NCI-H1092 treated with DMSO at 0.1 percent for 48 hours (cell line): ENCODE measurements around the gene FGFBP3.
"Not testable (repeated sequence)": the region's sequence is repeated elsewhere in the genome, so short reads cannot be mapped to it uniquely, and the experiment has no call there.

Source experiments
- DNase-seq: peaks from one replicate; lab custom pipeline; 2025; lab: John Stamatoyannopoulos, UW

Gene FGFBP3

DNA sequence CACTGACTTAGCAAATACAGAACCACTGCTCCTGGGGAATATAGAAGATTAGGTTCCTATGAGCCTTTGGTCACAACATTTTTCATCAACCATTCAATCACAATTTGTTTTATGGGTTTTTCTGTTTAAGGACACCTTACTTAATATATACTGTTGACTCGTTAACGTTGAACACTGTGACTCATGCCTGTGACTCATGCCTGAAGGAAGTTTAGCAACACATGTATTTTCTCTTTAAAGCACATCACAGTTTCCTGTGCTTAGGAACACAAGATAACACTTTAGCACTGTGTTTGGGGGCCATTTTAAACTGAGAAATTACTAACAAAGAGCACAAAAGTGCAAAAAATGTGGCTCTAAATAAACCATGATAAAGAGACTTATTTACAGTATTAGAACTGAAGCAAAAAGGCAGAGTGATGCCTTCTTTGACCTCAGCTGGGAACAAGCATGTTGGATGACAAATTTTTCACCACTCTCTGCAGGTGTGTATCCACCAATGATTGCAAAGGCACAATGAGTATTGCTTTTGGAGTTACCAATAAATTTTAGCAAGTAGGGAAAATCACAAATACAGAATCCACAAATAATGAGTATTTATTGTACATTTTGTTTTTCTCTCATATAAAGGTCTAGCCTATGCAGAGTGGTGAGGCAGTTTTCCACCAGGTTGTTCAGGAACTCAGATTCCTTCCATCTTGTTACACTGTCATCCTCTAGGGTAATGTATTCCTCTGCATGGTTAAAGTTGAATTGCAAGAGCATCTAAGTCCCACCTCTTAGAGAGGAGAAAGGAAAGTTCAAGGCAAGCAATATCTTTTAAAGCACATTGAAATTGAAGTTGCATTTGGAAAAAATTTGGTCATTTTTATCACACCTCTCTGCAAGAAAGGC lies 7.3 kb downstream of the FGFBP3 start:
- no peak for DNase-seq

DNA sequence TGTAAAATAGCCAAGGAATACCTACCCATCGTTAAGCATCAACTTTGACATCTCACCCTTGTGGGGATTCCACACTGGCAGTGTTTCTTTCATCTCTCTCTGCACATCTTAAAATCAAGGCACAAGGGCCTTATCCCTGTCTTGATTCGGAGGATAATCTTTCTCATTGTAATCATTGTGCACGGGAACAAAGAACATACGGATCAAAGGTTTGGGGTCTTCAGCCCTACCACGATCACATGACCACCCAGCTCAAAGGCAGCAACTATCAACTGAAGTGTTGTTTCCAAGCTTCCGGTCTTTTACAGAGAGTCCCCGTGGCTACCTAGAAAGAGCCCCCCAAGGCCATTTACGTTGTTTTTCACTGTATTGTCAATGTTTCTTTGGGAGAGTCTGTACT lies 11.9 kb downstream of the FGFBP3 start:
- no peak for DNase-seq

DNA sequence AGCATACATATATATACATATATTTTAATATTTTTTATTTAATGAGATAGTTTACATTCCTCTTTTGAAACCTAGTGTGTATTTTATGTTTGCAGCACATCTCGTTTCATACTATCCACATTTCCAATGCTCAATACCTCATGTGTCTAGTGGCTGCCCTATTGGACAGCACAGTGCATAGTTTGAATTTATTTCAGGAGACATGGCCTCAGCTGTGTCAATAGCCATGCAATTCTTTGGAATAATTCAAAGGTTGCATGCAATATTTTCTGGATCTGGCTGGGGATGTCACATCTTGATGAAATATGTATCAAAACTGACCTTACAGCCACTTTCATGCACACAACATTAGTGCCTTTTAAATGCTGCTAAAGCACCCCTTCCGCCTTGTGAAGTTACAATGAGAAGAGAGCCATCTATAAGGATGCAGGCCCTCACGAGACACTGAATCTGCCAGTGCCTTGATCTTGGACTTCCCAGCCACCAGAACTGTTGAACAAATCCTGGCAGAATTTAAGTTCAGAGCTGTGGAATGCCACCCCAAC lies 13.0 kb downstream of the FGFBP3 start:
- DNase-seq, result no peak

DNA sequence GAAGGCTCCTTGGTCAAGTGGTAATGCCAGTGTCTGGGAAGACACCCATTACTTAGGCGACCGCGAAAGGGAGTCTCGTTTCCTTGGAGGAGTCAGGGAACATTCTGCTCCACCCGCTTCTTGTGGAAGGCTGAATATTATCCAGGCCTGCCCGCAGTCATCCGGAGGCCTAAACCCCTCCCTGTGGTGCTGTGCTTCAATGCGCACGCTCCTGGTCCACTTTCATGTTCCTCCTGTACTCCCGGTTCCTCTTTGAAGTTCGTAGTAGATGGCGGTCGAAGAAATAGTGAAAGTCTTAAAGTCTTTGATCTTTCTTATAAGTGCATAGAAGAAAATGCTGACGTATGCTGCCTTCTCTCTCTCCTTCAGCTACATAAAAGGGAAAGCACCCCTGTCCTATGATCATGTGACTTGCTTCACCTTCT lies 15.0 kb downstream of the FGFBP3 start:
- not testable (repeated sequence) for DNase-seq

DNA sequence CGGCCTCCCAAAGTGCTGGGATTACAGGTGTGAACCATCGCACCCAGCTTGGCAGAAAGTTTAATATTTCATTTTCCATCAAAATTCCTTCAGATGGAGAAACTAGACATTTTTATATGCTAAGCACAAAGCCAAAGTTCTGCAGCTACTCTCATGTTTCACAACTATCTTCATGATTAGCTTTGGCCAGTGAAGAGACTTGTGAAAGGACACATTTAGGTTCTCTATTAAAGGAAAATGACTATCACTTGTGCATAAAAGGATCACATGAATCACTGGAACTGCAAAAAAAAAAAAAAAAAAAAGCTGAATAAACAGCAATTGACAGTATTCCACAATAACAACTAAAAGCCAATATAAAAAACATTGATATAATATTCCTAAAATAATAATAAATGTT lies 16.2 kb downstream of the FGFBP3 start:
- DNase-seq, result no peak

DNA sequence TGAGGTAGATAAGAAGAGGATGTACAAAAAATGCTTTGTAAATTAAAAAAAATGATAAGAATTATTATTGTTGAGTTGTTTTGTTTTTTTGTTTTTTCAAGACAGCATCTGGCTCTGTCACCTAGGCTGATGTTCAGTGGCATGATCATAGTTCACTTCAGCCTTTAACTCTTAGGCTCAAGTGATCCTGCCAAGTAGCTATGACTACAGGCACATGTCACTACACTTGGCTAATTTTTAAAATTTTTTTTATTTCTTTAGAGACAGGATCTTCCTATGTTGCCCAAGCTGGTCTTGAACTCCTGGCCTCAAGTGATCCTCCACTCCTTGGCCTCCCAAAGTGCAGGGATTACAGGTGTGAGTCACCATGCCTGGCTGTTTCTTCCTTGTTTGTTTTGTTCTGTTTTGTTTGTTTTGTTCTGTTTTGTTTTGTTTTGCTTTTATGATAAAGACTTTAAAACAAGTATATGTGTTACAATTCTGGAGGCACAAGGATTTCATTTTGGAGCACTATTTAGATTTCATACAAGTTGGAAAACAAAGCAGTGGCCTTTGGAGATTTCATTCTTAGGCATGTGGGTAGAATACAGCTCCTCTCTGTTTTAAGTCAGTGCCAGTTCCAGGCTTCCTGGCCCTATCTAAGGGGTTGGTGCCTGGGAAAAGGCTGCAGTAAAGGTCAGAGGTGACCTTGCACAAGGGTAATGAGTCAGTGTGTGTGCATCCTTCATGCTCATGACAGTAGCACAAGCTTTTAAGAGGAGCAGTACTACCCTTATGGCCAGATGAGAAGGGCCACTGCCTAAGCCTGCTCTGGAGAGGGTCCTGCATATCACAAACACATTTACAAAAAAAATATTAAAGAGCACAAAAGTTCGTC lies 17.9 kb downstream of the FGFBP3 start:
- DNase-seq, result no peak

DNA sequence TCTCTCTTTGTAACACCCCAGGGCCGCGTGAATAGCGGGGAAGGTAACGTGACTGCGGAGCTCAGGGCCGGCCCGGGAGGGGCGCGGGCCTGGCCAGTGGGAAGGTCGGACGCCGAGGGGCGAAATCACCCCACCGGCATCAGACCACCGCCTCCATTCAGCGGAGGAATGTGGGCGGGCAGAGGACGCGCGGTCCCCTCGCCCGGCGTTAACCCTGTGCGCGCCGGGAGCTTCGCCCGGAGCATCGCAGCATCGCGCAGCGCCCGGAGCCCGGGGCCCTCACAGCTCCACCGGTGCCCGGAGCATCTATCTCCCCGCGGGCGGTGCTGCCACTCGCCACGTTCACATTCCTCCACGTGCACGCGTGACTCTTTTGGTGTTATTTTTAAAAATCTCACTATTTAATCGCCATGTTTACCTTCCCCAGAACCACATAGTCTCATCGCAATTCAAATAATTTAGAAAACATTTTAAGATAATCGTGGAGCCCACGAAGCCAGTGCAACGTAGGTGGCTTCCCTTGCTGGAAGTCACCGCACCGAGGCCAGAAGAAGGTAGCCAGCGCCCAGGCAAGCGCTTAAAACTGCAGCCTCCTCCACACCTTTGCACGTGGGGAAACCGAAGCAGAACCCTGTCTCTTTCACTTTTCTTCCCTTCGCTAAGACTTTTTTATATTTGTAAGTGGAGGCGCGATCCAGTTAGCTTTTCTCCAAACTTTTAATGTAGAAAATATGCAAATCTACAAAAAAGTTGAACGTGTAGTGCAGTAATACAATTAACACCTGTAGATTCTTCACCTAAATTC lies 21.8 kb downstream of the FGFBP3 start:
- no peak for DNase-seq

DNA sequence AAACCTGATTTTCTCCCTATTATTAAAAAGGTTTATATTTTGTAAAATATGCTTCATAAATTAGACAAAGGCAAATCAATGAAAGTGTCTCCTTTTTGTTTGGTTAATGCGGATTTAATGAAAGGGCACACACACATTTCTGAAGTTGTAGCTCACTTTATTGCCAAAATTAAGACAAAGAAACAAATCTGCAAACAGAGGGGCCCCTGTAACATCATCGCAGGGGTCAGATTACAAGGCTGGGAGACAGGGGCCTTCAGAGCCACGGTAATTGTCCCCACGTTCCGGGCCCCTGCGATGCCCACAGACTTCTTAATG lies 22.4 kb downstream of the FGFBP3 start:
- DNase-seq, result no peak

DNA sequence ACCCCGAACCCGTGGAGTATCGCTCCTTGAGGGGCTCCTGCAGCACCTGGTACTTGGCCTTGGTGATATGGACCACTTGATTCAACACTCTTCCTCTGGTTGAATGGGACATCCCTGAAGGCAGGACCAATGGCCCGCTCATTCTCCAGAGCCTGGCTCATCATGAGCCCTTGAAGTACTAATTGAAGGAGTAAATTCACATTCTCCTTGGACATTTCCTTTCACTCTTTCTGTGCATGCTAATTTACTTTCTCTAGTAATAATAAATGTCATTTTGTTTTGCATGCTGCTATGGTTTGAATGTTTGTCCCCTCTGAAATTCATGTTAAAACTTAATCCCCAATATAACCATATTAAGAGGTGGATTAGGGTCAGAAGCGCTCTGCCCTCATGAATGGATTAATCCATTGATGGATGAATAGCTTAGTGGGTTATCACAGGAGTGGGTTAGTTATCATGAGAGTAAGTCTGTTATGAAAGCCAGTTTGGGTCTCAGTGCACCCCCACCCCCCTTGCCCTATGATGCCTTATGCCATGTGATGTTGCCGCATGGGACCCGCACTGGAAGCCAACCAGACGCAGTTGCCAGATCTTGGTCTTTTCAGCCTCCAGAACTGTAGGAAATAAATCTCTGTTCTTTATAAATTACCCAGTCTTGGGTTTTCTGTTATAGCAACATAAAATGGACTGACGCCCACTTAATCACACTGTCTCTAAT lies 23.8 kb downstream of the FGFBP3 start:
- DNase-seq, result no peak

DNA sequence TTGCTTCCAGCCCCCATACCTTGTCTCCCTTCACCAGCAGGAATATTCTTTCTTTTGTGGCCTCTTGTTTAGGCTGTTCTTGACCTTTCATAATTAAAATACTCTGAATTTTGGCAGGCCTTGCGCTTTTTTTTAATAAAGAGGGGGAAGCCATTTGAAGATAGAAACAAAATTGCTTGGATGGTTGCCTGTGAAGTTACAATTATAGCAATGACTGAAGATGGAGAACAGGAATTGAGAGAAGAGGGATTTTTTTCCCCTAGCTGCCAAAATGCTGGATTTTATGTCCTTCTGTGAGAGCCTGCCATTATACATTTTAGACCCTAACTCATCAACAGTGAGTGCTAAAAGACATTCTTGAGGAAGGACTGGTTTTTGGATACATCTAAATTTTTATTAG lies 24.8 kb downstream of the FGFBP3 start:
- no peak for DNase-seq

DNA sequence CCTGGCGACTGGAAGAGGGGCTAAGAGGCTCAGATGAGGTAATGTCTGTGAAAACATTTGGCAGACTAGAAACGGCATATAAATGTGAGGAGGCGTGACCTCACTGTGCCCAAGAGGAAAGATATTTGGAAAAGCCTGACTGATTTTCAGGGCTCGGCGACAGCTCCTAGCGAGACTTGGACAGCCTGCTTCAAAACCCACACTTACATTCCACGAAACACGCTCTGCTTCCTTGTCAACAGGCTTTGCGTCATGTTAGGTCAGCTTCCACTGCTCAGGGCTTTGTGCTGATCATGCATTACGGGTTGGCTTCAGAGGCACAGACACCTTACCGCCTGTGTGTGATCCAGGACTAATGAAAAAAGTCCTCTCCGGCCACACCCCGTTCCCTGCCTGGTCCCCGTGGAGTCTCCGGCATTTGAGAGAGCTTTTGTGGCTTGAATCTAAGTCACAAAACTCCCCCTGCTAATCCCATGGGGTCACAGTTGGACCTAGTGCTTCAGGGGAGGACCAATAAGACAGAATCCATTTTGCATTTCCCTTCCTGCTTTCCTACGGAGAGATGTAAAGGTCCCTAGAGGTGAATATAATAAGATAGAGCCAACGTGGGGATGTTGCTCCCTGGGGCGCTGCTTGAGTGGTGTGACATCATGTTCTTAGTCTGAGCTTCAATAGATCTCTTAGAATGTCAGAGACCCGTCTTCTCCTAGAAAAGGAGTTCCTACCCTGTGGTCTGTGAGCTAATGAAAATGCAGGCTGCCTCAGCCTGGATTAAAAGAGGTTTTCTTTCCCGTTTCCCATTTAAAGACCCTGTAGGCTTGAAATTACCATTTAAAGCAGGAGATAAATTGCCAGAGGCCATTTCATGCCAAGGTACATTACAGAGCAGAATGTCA lies 25.5 kb downstream of the FGFBP3 start:
- DNase-seq, result no peak

DNA sequence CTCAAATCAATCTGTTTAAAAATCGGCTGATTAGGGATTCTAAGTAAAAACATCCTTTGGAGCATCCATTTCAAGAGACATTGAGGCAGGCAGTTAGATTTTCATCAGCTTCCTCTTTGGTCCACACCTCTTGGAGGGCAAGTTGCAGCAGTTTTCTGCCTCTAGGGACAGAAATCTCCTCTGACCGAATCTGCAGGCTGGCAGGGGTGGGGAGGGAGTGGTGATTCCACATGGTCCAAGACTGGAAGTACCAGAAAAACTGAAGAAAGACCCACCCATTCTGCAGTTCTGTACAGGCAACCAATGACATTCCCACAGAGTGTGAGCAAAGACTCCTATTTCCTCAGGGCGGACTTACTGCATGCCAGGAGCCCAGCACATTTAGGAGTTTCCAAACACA lies 29.0 kb downstream of the FGFBP3 start:
- no peak for DNase-seq

DNA sequence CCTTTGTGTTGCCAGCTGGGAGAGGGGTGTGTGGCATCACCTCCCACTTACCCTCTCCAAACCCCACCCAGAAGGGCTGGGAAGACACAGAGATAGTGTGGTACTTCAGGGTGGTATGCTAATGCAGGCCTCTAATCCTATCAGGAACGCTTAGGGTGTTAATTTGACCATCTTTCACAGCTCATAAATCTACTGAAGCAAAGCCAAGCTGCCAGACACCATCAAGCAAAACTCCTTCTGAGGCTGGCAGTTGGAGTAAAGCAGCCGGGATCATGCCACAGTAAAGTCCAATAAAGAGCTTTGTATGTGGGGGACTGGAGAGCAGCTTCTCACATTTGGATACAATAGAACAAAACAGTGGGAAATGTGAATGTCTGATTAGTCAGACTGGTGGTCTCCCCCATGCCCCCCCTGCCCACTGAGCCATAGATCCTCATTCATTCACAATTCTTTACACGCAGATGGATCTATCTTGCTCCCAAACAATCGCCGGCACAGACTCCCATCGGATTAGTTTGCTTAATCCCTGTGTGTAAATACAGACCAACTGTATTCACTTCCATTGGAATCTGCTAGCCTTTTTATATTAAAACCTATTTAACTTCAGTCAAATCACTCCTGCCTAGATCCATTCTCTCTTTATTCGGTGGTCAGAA lies 29.6 kb downstream of the FGFBP3 start:
- no peak for DNase-seq

DNA sequence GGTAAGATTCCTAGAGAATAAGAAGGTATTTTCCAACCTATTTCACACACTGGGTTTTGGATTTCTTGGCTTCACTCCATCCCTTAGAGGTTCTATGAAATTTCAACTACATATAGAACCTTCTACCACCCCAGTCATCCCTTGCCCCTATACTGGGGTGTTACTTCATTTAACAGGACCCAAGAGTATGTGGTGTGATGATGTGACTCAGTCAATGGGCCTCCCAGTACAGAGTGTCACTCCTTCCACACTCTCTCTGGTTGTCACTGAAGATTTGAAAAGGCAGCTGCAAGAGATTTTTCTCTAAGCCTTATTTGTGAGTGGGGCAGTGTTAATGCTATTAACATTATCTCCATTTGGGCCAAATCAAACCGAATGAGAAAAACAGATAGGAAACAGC lies 33.5 kb downstream of the FGFBP3 start:
- DNase-seq, result no peak

DNA sequence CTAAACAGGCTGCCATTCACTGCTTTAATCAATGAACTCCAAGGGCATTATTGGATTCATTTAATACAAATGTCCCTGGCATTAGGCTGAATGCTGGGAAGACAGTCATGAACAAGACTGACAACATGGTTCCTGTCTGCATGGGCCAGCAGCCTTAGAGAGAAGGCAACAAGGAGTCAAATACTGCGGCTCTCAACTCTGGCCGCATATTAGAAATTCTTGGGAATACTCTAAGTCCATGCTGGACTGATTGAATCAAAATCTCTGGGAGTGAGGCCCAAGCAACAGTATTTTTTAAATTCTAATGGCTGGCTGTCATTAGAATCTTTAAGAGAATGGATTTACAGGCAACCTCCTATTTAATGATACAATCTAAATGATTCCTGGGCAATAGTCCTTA lies 34.1 kb downstream of the FGFBP3 start:
- no peak for DNase-seq

DNA sequence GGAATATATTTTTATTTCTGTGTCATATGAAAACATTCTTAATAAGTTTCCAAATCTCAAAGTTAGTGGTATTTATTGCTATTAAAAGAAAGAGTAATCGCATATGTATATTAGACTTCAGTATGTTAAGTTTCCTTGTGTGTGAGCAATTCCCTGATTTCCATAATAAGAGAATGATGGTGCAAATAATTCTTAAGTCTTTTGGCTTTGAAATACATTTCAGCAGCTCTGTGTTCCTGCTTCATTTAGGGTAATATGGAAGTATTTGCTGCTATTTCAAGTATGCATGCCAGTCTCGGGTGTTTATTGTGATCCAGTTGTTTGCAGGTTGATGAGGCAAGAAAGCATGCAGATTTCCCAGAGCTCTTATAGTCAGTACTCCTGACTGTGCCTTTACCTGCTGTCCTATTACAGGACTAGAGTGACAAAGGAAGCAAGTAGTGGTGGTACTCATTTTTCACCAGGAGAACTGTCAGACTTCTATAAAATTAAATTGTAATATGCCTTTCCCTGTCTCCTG lies 43.7 kb downstream of the FGFBP3 start:
- DNase-seq, result no peak

DNA sequence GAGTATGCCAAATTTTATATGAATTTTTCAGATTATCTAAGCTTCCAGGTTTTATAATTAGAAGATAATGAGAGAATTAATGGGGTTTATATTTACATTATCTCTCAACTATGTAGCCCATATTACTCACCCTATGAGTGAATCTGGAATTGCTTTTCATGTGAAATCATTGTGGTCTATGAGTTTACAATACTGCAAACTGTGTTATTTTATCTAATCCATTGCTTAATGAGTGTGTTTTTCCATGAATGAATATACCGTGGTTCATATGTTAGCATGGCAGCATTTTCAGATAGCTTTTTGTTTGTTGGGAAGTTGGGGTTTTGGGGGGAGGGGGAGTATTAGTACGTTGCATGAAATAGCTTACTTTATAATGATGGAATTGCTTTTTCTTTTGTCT lies 44.5 kb downstream of the FGFBP3 start:
- DNase-seq, result no peak

DNA sequence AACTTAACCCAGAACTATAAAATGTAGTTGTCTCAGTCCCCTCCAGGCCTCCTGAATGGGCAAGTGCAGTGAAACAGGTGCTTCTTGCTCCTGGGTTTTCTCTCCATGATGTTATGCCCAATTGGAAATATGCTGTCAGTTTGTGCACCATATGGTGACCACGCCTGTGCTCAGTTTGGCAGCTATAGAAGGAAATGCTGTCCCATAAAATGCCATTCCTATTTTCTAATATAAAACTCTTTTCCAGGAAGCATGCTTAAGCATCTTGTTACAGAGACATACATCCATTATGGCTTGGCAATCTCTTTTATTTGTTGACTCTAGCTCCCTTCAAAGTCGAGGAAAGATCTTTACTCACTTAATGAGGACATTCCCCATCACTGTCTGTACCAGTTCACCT lies 45.2 kb downstream of the FGFBP3 start:
- DNase-seq, result no peak

DNA sequence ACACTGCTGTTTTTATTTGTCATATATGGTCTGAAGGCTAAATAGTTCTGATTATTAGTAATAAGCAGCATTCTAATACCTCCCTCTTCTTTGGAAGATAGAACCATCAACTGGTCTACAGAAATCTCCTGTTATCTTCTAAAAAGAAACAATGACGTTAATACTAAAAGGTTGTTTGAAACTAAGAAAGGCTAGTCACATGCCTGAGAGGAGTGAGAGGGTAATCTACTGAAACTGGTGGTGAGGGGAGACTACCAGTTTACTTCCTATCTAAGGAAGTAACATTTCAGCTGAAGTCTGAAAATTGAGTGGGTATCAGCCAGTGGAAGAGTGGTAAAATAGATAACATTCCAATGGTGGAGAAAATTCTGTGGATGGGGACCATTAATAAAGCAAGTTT lies 48.4 kb downstream of the FGFBP3 start:
- DNase-seq, result no peak

DNA sequence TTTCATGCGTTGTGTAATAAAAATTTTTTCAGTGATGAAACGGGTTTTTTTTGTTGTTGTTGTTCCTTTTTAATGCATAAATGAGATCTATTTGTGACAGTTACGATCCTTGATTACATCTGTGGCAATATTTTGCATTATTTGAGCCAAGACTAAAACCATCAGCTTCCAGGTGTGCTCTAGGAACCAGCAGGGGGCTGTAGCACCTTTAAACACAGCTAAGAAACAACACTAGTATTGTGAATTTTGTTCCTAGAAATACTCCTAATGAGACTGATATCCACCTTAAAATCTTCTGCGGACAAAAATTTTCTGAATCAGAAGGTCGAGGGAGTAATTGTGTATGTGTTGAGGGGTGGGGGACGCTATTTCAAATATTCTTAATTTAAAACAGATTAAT lies 52.6 kb downstream of the FGFBP3 start:
- DNase-seq, result no peak
